NCI-H1105 treated with DMSO at 0.1 percent for 48 hours (cell line): ENCODE results near the gene SRC.

Source experiments
- DNase-seq: peaks from one replicate; lab custom pipeline; 2025; lab: John Stamatoyannopoulos, UW

Gene SRC

GRCh38 chr20:37454636-37455385, 108.9 kb downstream of the SRC start:
- DNase-seq: no peak
